ENCODE results near the gene POU3F1. TPM values are rescaled to one million over a fixed set of nuclear protein-coding genes. Genes with fewer than 3 reads are reported as not detected.
A peak's percentile ranks its signal among the peaks of the same experiment; 100 is the strongest.

The POU3F1 gene
- total RNA-seq, 1 experiment from 2014 or later = not detected

GRCh38 chr1:38009088-38009840 is 37.3 kb downstream of the POU3F1 start:
- no TSS peak for BruUV-seq (replicated peaks)
- no peak for TF ChIP-seq EZH2phosphoT487 (IDR thresholded peaks at IDR 0.05; ENCODE audit: borderline replicate concordance, low read length)
- no peak for TF ChIP-seq CTCF (conservative IDR thresholded peaks at IDR 0.05; ENCODE audit: low read depth, low read length)
- no peak for TF ChIP-seq EZH2 (IDR thresholded peaks at IDR 0.05; ENCODE audit: low read length, unreplicated experiment)
- no peak overlapping the region for H2AFZ ChIP-seq (ENCODE audit: low read length)
- ChIA-PET POLR2A (ENCODE audit: unreplicated experiment) (no interaction called here), CTCF (no interaction called here)
- no peak overlapping the region for H3K9ac ChIP-seq (ENCODE audit: low read length)
- no peaks in the 10 kb centered on the region for H3K9me3 ChIP-seq (ENCODE audit: low read length)
- H3K27me3 ChIP-seq (ENCODE audit: low read length) = no peaks in the 10 kb centered on the region
- no peak for DNase-seq
- peaks cover 23% of the 10 kb centered on the region for H3K79me2 ChIP-seq (ENCODE audit: low read length)
- ATAC-seq = no peak
- no peak overlapping the region for H3K4me3 ChIP-seq (ENCODE audit: low read length)
- H3K36me3 ChIP-seq (ENCODE audit: low read depth, low read length) = no peaks in the 10 kb centered on the region
- intact Hi-C loops (cut with micrococcal nuclease) = no loop called here
- peaks cover 11% of the 10 kb centered on the region for H3K4me1 ChIP-seq (ENCODE audit: insufficient read depth, low read length)
- no peaks in the 10 kb centered on the region for H3K9me2 ChIP-seq (replicated peaks; ENCODE audit: low read length)
- 0 out of 2 replicates have a peak, but pooled peaks cover 4% of the 10 kb centered on the region for H4K20me1 ChIP-seq (ENCODE audit: low read length)
- no peak overlapping the region for H3K27ac ChIP-seq (ENCODE audit: low read length)
- H3K4me2 ChIP-seq (ENCODE audit: low read length) = no peak overlapping the region
- H3F3A ChIP-seq (ENCODE audit: low read length, unreplicated experiment) = no peaks in the 10 kb centered on the region

GRCh38 chr1:38006008-38006828 is 40.4 kb downstream of the POU3F1 start:
- H3K9me3 ChIP-seq (ENCODE audit: low read length) = no peaks in the 10 kb centered on the region
- H3K27me3 ChIP-seq (ENCODE audit: low read length) = no peaks in the 10 kb centered on the region
- peaks cover 15% of the 10 kb centered on the region; the same call in 1 of the 2 replicates for H3K79me2 ChIP-seq (ENCODE audit: low read length)
- TF ChIP-seq EZH2phosphoT487 (IDR thresholded peaks at IDR 0.05; ENCODE audit: borderline replicate concordance, low read length) (no peak), CTCF (conservative IDR thresholded peaks at IDR 0.05; ENCODE audit: low read depth, low read length) (no peak), EZH2 (IDR thresholded peaks at IDR 0.05; ENCODE audit: low read length, unreplicated experiment) (no peak)
- H3K9me2 ChIP-seq (replicated peaks; ENCODE audit: low read length) = no peaks in the 10 kb centered on the region
- no peak overlapping the region for H3K9ac ChIP-seq (ENCODE audit: low read length)
- H3K4me3 ChIP-seq (ENCODE audit: low read length) = no peak overlapping the region; the same call in 1 of the 2 replicates
- intact Hi-C loops (cut with micrococcal nuclease) = no loop called here
- no TSS peak for BruUV-seq (replicated peaks)
- POLR2A ChIA-PET (ENCODE audit: unreplicated experiment) = no interaction called here
- no peaks in the 10 kb centered on the region for H4K20me1 ChIP-seq (ENCODE audit: low read length)
- peak overlapping the region; percentile 79 for H2AFZ ChIP-seq (ENCODE audit: low read length)
- H3K4me2 ChIP-seq (ENCODE audit: low read length) = peak overlapping the region; percentile 78
- no peak overlapping the region for H3K27ac ChIP-seq (ENCODE audit: low read length)
- no peaks in the 10 kb centered on the region for H3K36me3 ChIP-seq (ENCODE audit: low read depth, low read length)
- H3F3A ChIP-seq (ENCODE audit: low read length, unreplicated experiment) = no peaks in the 10 kb centered on the region
- ATAC-seq (no peak), DNase-seq (no peak)
- H3K4me1 ChIP-seq (ENCODE audit: insufficient read depth, low read length) = peaks cover 13% of the 10 kb centered on the region
- CTCF ChIA-PET = no interaction called here
